Activated naive CD4-positive, alpha-beta T cell treated with anti-CD3 and anti-CD28 coated beads, Interleukin-2, amount 50 U/mL, for 24 hours (primary cell): ENCODE measurements around the gene TESPA1.

Experiments
- H3K27ac Mint-ChIP-seq: one replicate; pipeline ENCODE4 v1.8.0; 2021; ENCODE audit warnings: mild to moderate bottlenecking, mixed read lengths
- H3K27me3 Mint-ChIP-seq: one replicate; pipeline ENCODE4 v1.8.0; 2021; ENCODE audit warnings: mixed read lengths
- H3K36me3 Mint-ChIP-seq: one replicate; pipeline ENCODE4 v1.8.0; 2021; ENCODE audit warnings: mixed read lengths
- H3K4me1 Mint-ChIP-seq: one replicate; pipeline ENCODE4 v1.8.0; 2021; ENCODE audit warnings: mixed read lengths
- H3K4me3 Mint-ChIP-seq: one replicate; pipeline ENCODE4 v1.8.0; 2021; ENCODE audit warnings: mild to moderate bottlenecking, mixed read lengths
- H3K9me3 Mint-ChIP-seq: one replicate; pipeline ENCODE4 v1.8.0; 2021; ENCODE audit warnings: mixed read lengths

Gene TESPA1

GRCh38 chr12:54984658-54985376 is at the start of gene TESPA1:
Gene TESPA1, minus strand, starts transcription at chr12:54984762. Its CDS starts 10,200 bp downstream, at chr12:54974562.
- Mint-ChIP-seq H3K9me3 (no peaks in the 10 kb centered on the region), H3K27ac (peak within 1 kb of the TSS; percentile 97), H3K4me3 (peak within 1 kb of the TSS; percentile 95), H3K27me3 (no peaks in the 10 kb centered on the region), H3K36me3 (peaks cover 32% of the 10 kb centered on the region), H3K4me1 (peaks cover 81% of the 10 kb centered on the region)

GRCh38 chr12:55034218-55034617 is 49.7 kb upstream of the TESPA1 start:
- Mint-ChIP-seq H3K27me3 (no peaks in the 10 kb centered on the region), H3K9me3 (no peaks in the 10 kb centered on the region), H3K36me3 (peaks cover 3% of the 10 kb centered on the region), H3K27ac (no peak overlapping the region), H3K4me1 (peaks cover 48% of the 10 kb centered on the region), H3K4me3 (no peak overlapping the region)

GRCh38 chr12:55025508-55025907 is 40.9 kb upstream of the TESPA1 start:
- Mint-ChIP-seq H3K27ac (no peak overlapping the region), H3K36me3 (peaks cover 1% of the 10 kb centered on the region), H3K9me3 (no peaks in the 10 kb centered on the region), H3K4me1 (peaks cover 1% of the 10 kb centered on the region), H3K27me3 (peaks cover 13% of the 10 kb centered on the region), H3K4me3 (no peak overlapping the region)

- Mint-ChIP-seq H3K9me3 (no peaks in the 10 kb centered on the region), H3K27me3 (peaks cover 21% of the 10 kb centered on the region)
Observed at GRCh38 chr12:55024575-55024974, 40.0 kb upstream of the TESPA1 start.

GRCh38 chr12:55019784-55020183 is 35.2 kb upstream of the TESPA1 start, which contains the start of gene NEUROD4:
Gene NEUROD4, plus strand, starts transcription at chr12:55019974. Its CDS starts 6,466 bp downstream, at chr12:55026440.
- Mint-ChIP-seq H3K4me3 (no peak within 1 kb of the TSS), H3K9me3 (no peaks in the 10 kb centered on the region), H3K4me1 (peaks cover 10% of the 10 kb centered on the region), H3K27ac (no peak within 1 kb of the TSS), H3K27me3 (peaks cover 25% of the 10 kb centered on the region), H3K36me3 (peaks cover 1% of the 10 kb centered on the region)

More at GRCh38 chr12:55024575-55024974, 40.0 kb upstream of the TESPA1 start:
- Mint-ChIP-seq H3K4me1 (peaks cover 10% of the 10 kb centered on the region), H3K36me3 (peaks cover 1% of the 10 kb centered on the region), H3K27ac (no peak overlapping the region), H3K4me3 (no peak overlapping the region)

- H3K27ac Mint-ChIP-seq, result no peak overlapping the region
- H3K27me3 Mint-ChIP-seq, result peaks cover 22% of the 10 kb centered on the region
- H3K9me3 Mint-ChIP-seq, result peaks cover 4% of the 10 kb centered on the region
- peaks cover 10% of the 10 kb centered on the region for H3K4me1 Mint-ChIP-seq
- peaks cover 4% of the 10 kb centered on the region for H3K36me3 Mint-ChIP-seq
- H3K4me3 Mint-ChIP-seq, result no peak overlapping the region
Observed at GRCh38 chr12:55017416-55017925, 32.9 kb upstream of the TESPA1 start.

- Mint-ChIP-seq H3K4me3 (no peak overlapping the region), H3K9me3 (peaks cover 4% of the 10 kb centered on the region), H3K27ac (no peak overlapping the region), H3K36me3 (peaks cover 11% of the 10 kb centered on the region), H3K27me3 (no peaks in the 10 kb centered on the region), H3K4me1 (no peaks in the 10 kb centered on the region)
Observed at GRCh38 chr12:55008944-55009585, 24.5 kb upstream of the TESPA1 start.

- Mint-ChIP-seq H3K9me3 (no peaks in the 10 kb centered on the region), H3K27ac (no peak overlapping the region), H3K4me3 (no peak overlapping the region)
Observed at GRCh38 chr12:55002355-55002754, 17.8 kb upstream of the TESPA1 start.

GRCh38 chr12:55001198-55001868 is 16.8 kb upstream of the TESPA1 start:
- peaks cover 11% of the 10 kb centered on the region for H3K36me3 Mint-ChIP-seq

More at GRCh38 chr12:55002355-55002754, 17.8 kb upstream of the TESPA1 start:
- Mint-ChIP-seq H3K27me3 (no peaks in the 10 kb centered on the region), H3K36me3 (peaks cover 11% of the 10 kb centered on the region), H3K4me1 (peaks cover 21% of the 10 kb centered on the region)

GRCh38 chr12:54998958-54999510 is 14.5 kb upstream of the TESPA1 start:
- peaks cover 2% of the 10 kb centered on the region for H3K36me3 Mint-ChIP-seq
- no peak overlapping the region for H3K4me3 Mint-ChIP-seq
- H3K27ac Mint-ChIP-seq, result no peak overlapping the region
- peaks cover 25% of the 10 kb centered on the region for H3K4me1 Mint-ChIP-seq
- H3K27me3 Mint-ChIP-seq, result no peaks in the 10 kb centered on the region
- no peaks in the 10 kb centered on the region for H3K9me3 Mint-ChIP-seq

More at GRCh38 chr12:55001198-55001868, 16.8 kb upstream of the TESPA1 start:
- Mint-ChIP-seq H3K27me3 (no peaks in the 10 kb centered on the region), H3K27ac (peak overlapping the region; percentile 31), H3K4me1 (peaks cover 21% of the 10 kb centered on the region), H3K9me3 (no peaks in the 10 kb centered on the region), H3K4me3 (peak overlapping the region; percentile 0)

- H3K27ac Mint-ChIP-seq, result no peak overlapping the region
- H3K4me1 Mint-ChIP-seq, result peaks cover 33% of the 10 kb centered on the region
- no peaks in the 10 kb centered on the region for H3K9me3 Mint-ChIP-seq
- no peaks in the 10 kb centered on the region for H3K36me3 Mint-ChIP-seq
- no peak overlapping the region for H3K4me3 Mint-ChIP-seq
- H3K27me3 Mint-ChIP-seq, result no peaks in the 10 kb centered on the region
Observed at GRCh38 chr12:54997929-54998522, 13.5 kb upstream of the TESPA1 start.

- Mint-ChIP-seq H3K27ac (no peak overlapping the region), H3K36me3 (no peaks in the 10 kb centered on the region), H3K4me1 (peaks cover 35% of the 10 kb centered on the region), H3K27me3 (no peaks in the 10 kb centered on the region), H3K4me3 (no peak overlapping the region), H3K9me3 (no peaks in the 10 kb centered on the region)
Observed at GRCh38 chr12:54996205-54996604, 11.6 kb upstream of the TESPA1 start.

- Mint-ChIP-seq H3K36me3 (peaks cover 4% of the 10 kb centered on the region), H3K4me1 (peaks cover 56% of the 10 kb centered on the region), H3K27me3 (no peaks in the 10 kb centered on the region), H3K27ac (no peak overlapping the region), H3K9me3 (no peaks in the 10 kb centered on the region), H3K4me3 (no peak overlapping the region)
Observed at GRCh38 chr12:54993181-54993835, 8.7 kb upstream of the TESPA1 start.

GRCh38 chr12:54991991-54992375 is 7.4 kb upstream of the TESPA1 start:
- Mint-ChIP-seq H3K27ac (peak overlapping the region; percentile 78), H3K36me3 (peaks cover 6% of the 10 kb centered on the region), H3K4me3 (peak overlapping the region; percentile 88), H3K27me3 (no peaks in the 10 kb centered on the region), H3K4me1 (peaks cover 67% of the 10 kb centered on the region), H3K9me3 (no peaks in the 10 kb centered on the region)
